Glutamatergic neuron (in vitro differentiated cells): ENCODE results near the gene RENBP. TPM values are rescaled to one million over a fixed set of nuclear protein-coding genes. Genes with fewer than 3 reads are reported as not detected.

ENCODE experiments used
- DNase-seq: peaks from one replicate; pipeline ENCODE4 v3.0.0; 2022
- H3K27ac Mint-ChIP-seq: one replicate; pipeline ENCODE4 v1.8.0; 2020; ENCODE audit warnings: mild to moderate bottlenecking, mixed read lengths, inconsistent platforms; ENCODE audit not compliant: unreplicated experiment
- H3K27me3 Mint-ChIP-seq: one replicate; pipeline ENCODE4 v1.8.0; 2020; ENCODE audit warnings: mild to moderate bottlenecking, moderate library complexity, mixed read lengths, inconsistent platforms; ENCODE audit not compliant: unreplicated experiment
- H3K36me3 Mint-ChIP-seq: one replicate; pipeline ENCODE4 v1.8.0; 2020; ENCODE audit warnings: mild to moderate bottlenecking, mixed read lengths, inconsistent platforms; ENCODE audit not compliant: unreplicated experiment
- H3K4me1 Mint-ChIP-seq: one replicate; pipeline ENCODE4 v1.8.0; 2020; ENCODE audit warnings: mild to moderate bottlenecking, low read depth, mixed read lengths, inconsistent platforms; ENCODE audit not compliant: unreplicated experiment
- H3K4me3 Mint-ChIP-seq: one replicate; pipeline ENCODE4 v1.8.0; 2020; ENCODE audit warnings: mild to moderate bottlenecking, mixed read lengths, inconsistent platforms; ENCODE audit not compliant: unreplicated experiment
- H3K9me3 Mint-ChIP-seq: one replicate; pipeline ENCODE4 v1.8.0; 2020; ENCODE audit warnings: mild to moderate bottlenecking, moderate library complexity, mixed read lengths, inconsistent platforms; ENCODE audit not compliant: unreplicated experiment
- CTCF ChIP-seq: fragments of 200-600 bp; sonication (generic); IDR thresholded peaks from one replicate; pipeline ENCODE4 v1.5.0; 2021; ENCODE audit not compliant: partially characterized antibody, unreplicated experiment
- long read RNA-seq: library from polyadenylated mRNA; unstranded; transcript quantifications from one replicate; pipeline ENCODE4 v2.0.0, GENCODE V29; 2020; ENCODE audit not compliant: unreplicated experiment
- total RNA-seq: library from RNA; stranded (reverse); fragmentation: NEBNext Ultra II Directional; extraction: Animal tissue kit (Norgen Biotek cat#: 25700); gene quantifications from one replicate; pipeline ENCODE4 v1.2.1, GENCODE V29; 2021; ENCODE audit not compliant: unreplicated experiment

RENBP gene
- total RNA-seq: 16.1 TPM
- long read RNA-seq, partial matches to known transcripts: 3 of 3 reads
- long read RNA-seq, other reads (novel, unspliced or antisense): 0 of 3 reads

- Mint-ChIP-seq H3K36me3 (no peaks in the 10 kb centered on the region), H3K4me3 (peak within 1 kb of the TSS; percentile 79), H3K4me1 (peaks cover 3% of the 10 kb centered on the region), H3K27ac (no peak within 1 kb of the TSS), H3K9me3 (peaks cover 2% of the 10 kb centered on the region), H3K27me3 (peaks cover 3% of the 10 kb centered on the region)
- DNase-seq: peak; percentile 64
- no peak for TF ChIP-seq CTCF
Observed at GRCh38 chrX:153944140-153944799, at the start of gene RENBP. RENBP (minus strand) TSS chrX:153944643; CDS start chrX:153944610, 33 bp downstream.

DNA sequence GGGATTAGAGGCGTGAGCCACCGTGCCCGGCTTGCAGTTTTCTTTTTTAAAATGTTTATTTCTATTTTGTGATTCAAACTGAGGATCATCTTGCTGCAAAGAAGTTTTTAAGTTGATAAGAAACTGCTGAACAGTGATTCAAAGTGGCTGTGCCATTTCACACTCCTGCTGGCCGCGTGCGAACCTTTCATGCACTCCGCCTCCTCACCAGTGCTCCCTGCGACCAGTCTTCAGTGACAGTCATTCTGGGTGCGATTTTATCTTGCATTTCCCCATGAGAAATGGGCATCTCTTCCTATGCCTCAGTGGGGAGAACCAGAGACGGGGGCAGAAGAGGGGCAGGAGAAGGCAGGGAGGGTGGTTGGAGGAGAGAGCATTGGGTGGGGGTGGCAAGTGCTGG is 49.5 kb upstream of the RENBP start:
- no peak for TF ChIP-seq CTCF
- Mint-ChIP-seq H3K4me1 (peaks cover 1% of the 10 kb centered on the region), H3K36me3 (no peaks in the 10 kb centered on the region), H3K27ac (no peak overlapping the region), H3K4me3 (no peak overlapping the region), H3K27me3 (peaks cover 2% of the 10 kb centered on the region), H3K9me3 (peaks cover 2% of the 10 kb centered on the region)
- no peak for DNase-seq

DNA sequence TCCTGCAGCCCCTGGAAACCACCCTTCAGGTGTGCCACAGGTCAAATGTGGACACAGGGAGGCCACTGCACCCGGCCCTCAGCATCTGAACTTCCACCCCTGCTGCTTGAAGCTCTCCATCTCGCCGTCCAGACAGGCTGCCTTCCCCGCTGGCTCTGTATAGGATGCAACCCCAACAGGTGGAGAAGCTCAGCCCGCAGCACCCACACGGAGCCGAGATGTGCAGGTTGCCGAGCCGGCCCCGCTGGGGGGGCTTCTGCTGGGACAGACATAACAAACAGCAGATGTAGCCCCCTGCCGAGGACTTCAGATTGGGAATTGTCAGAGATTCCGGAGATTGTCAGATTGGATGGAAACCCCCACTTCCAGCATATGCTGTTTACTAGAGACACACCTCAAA is 48.6 kb upstream of the RENBP start:
- Mint-ChIP-seq H3K27ac (no peak overlapping the region), H3K9me3 (peaks cover 2% of the 10 kb centered on the region), H3K27me3 (peaks cover 2% of the 10 kb centered on the region), H3K36me3 (no peaks in the 10 kb centered on the region), H3K4me3 (no peak overlapping the region), H3K4me1 (peaks cover 1% of the 10 kb centered on the region)
- DNase-seq: no peak
- no peak for TF ChIP-seq CTCF

GRCh38 chrX:153992180-153992579 is 47.7 kb upstream of the RENBP start:
- no peak for DNase-seq
- Mint-ChIP-seq H3K9me3 (peaks cover 2% of the 10 kb centered on the region), H3K4me3 (no peak overlapping the region), H3K4me1 (peaks cover 1% of the 10 kb centered on the region), H3K36me3 (no peaks in the 10 kb centered on the region), H3K27me3 (peaks cover 2% of the 10 kb centered on the region), H3K27ac (no peak overlapping the region)
- no peak for TF ChIP-seq CTCF

- no peaks in the 10 kb centered on the region for H3K36me3 Mint-ChIP-seq
- peaks cover 2% of the 10 kb centered on the region for H3K27me3 Mint-ChIP-seq
- DNase-seq: no peak
- H3K27ac Mint-ChIP-seq: no peak overlapping the region
- no peak overlapping the region for H3K4me3 Mint-ChIP-seq
- peaks cover 1% of the 10 kb centered on the region for H3K4me1 Mint-ChIP-seq
- peaks cover 2% of the 10 kb centered on the region for H3K9me3 Mint-ChIP-seq
- TF ChIP-seq CTCF: no peak
Observed at GRCh38 chrX:153991013-153991580, 46.7 kb upstream of the RENBP start.
